Measurements from ENCODE around the gene BRINP2.

The BRINP2 gene

DNA sequence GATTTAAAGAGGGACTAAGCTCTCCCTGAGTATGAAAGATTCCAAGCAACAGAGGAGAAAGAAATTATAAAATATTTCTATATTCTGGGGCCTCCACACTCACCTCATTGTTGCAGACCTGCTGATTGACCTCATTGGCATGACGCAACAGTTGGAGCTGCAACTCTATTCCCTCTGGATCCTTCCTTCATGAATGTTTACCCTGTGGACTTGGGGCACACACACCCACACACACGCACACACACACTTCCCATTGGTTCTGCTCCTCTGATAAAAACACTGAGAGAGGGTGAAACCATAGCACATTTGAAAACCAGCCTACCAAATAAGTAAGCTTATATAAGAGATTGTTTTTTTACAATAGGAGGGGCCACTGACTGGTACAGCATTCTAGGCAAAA lies 159.1 kb downstream of the BRINP2 start:
- DNase-seq = no peak
